Measurements from ENCODE around the gene TMEM117. TPM values are rescaled to one million over a fixed set of nuclear protein-coding genes. Genes with fewer than 3 reads are reported as not detected.

TMEM117 gene
- total and polyA plus RNA-seq, 2 donors from 2014 or later: 5.9 to 6.0 TPM

DNA sequence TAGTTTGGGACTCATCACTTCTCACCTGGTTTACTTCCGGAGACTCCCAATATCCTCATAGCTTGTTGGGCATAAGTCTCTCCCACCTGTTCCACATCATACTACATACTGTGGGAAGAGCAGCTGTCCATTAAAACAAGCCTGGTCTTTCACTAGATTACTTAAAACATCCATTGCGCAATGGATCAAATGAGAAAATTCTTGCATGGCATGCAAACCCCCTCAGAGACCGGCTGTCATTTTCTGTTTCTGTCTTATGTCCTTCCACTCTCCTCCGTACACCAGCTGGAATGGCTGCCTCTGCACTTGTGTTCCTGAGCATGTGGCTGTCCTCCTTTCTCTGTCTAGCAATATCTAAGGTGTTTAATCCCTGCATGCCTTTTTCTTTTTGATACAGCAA, 265.6 kb downstream of the TMEM117 start:
- H3K9me3 ChIP-seq (ENCODE audit: control insufficient read depth in 2 of 3, insufficient read depth in 1 of 3, low read length in 3 of 3): no peaks in the 10 kb centered on the region
- no peak for DNase-seq
- FAIRE-seq: no peak
- intact Hi-C loops (cut with DNase I): no loop called here
- no peak overlapping the region for H3K27ac ChIP-seq (ENCODE audit: low read depth in 2 of 2, low read length in 2 of 2)
- no peak overlapping the region for H3K4me3 ChIP-seq (ENCODE audit: low read length in 3 of 3)
- TF ChIP-seq, protein P1, sequence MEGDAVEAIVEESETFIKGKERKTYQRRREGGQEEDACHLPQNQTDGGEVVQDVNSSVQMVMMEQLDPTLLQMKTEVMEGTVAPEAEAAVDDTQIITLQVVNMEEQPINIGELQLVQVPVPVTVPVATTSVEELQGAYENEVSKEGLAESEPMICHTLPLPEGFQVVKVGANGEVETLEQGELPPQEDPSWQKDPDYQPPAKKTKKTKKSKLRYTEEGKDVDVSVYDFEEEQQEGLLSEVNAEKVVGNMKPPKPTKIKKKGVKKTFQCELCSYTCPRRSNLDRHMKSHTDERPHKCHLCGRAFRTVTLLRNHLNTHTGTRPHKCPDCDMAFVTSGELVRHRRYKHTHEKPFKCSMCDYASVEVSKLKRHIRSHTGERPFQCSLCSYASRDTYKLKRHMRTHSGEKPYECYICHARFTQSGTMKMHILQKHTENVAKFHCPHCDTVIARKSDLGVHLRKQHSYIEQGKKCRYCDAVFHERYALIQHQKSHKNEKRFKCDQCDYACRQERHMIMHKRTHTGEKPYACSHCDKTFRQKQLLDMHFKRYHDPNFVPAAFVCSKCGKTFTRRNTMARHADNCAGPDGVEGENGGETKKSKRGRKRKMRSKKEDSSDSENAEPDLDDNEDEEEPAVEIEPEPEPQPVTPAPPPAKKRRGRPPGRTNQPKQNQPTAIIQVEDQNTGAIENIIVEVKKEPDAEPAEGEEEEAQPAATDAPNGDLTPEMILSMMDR (IDR thresholded peaks at IDR 0.05; ENCODE audit: borderline replicate concordance, extremely low read depth, insufficient read depth): no peak
- H3K4me1 ChIP-seq (ENCODE audit: control insufficient read depth in 2 of 3, insufficient read depth in 2 of 3, low read depth in 1 of 3, low read length in 3 of 3): no peaks in the 10 kb centered on the region
- no peak overlapping the region for H3K9ac ChIP-seq (ENCODE audit: low read length in 3 of 3)
- H3K36me3 ChIP-seq (ENCODE audit: control insufficient read depth in 2 of 3, insufficient read depth in 3 of 3, low read length in 3 of 3): no peaks in the 10 kb centered on the region
- no peaks in the 10 kb centered on the region for H3K27me3 ChIP-seq (ENCODE audit: control insufficient read depth, insufficient read depth, low read length)

DNA sequence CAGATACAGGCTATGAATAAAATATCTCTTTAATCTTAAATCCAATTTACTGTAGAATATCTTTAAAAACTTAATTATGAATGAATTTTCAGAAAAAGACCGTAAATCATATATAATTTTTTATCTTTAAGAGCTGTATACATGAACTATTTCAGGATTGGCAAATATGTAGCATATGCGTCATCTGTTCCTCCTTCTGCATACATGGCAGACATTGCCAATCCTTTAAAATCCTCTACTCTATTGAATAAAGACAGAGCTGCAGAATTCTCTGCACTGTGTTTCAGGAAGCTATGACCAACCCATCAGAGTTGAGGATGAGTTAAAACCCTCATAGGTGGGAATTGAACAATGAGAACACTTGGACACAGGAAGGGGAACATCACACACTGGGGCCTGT, 279.0 kb downstream of the TMEM117 start:
- no peak overlapping the region for H3K4me3 ChIP-seq (ENCODE audit: low read length in 3 of 3)
- no peaks in the 10 kb centered on the region for H3K36me3 ChIP-seq (ENCODE audit: control insufficient read depth in 2 of 3, insufficient read depth in 3 of 3, low read length in 3 of 3)
- FAIRE-seq (no peak), DNase-seq (no peak)
- no peaks in the 10 kb centered on the region for H3K9me3 ChIP-seq (ENCODE audit: control insufficient read depth in 2 of 3, insufficient read depth in 1 of 3, low read length in 3 of 3)
- no peaks in the 10 kb centered on the region for H3K4me1 ChIP-seq (ENCODE audit: control insufficient read depth in 2 of 3, insufficient read depth in 2 of 3, low read depth in 1 of 3, low read length in 3 of 3)
- no peaks in the 10 kb centered on the region for H3K27me3 ChIP-seq (ENCODE audit: control insufficient read depth, insufficient read depth, low read length)
- intact Hi-C loops (cut with DNase I): no loop called here
- TF ChIP-seq, protein P1 (IDR thresholded peaks at IDR 0.05; ENCODE audit: borderline replicate concordance, extremely low read depth, insufficient read depth): no peak
- H3K27ac ChIP-seq (ENCODE audit: low read depth in 2 of 2, low read length in 2 of 2): no peak overlapping the region
- no peak overlapping the region for H3K9ac ChIP-seq (ENCODE audit: low read length in 3 of 3)

DNA sequence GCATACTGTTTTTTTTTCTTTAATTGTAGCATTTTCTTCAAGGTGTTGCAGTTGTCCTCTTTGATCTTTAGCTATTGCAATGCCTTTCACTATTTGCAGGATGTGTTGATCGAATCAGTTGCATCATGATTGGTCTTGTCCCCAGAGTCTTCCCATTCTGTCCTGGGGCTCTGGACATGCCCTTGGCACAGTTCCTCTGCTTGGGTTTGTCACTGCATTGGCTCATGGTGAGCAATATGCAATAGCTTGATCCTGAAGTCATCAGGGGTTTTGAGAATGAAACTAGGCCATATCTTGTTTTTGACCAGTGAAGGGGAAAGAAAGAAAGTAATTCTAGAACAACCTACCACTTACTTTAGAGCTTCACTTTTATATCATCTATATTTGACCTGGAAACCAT, 281.5 kb downstream of the TMEM117 start:
- H3K27me3 ChIP-seq (ENCODE audit: control insufficient read depth, insufficient read depth, low read length): no peaks in the 10 kb centered on the region
- no peaks in the 10 kb centered on the region for H3K9me3 ChIP-seq (ENCODE audit: control insufficient read depth in 2 of 3, insufficient read depth in 1 of 3, low read length in 3 of 3)
- intact Hi-C loops (cut with DNase I): no loop called here
- TF ChIP-seq, protein P1 (IDR thresholded peaks at IDR 0.05; ENCODE audit: borderline replicate concordance, extremely low read depth, insufficient read depth): no peak
- no peak overlapping the region for H3K27ac ChIP-seq (ENCODE audit: low read depth in 2 of 2, low read length in 2 of 2)
- no peak for DNase-seq
- H3K36me3 ChIP-seq (ENCODE audit: control insufficient read depth in 2 of 3, insufficient read depth in 3 of 3, low read length in 3 of 3): no peaks in the 10 kb centered on the region
- H3K4me3 ChIP-seq (ENCODE audit: low read length in 3 of 3): no peak overlapping the region
- H3K4me1 ChIP-seq (ENCODE audit: control insufficient read depth in 2 of 3, insufficient read depth in 2 of 3, low read depth in 1 of 3, low read length in 3 of 3): no peaks in the 10 kb centered on the region
- H3K9ac ChIP-seq (ENCODE audit: low read length in 3 of 3): no peak overlapping the region
- FAIRE-seq: no peak

DNA sequence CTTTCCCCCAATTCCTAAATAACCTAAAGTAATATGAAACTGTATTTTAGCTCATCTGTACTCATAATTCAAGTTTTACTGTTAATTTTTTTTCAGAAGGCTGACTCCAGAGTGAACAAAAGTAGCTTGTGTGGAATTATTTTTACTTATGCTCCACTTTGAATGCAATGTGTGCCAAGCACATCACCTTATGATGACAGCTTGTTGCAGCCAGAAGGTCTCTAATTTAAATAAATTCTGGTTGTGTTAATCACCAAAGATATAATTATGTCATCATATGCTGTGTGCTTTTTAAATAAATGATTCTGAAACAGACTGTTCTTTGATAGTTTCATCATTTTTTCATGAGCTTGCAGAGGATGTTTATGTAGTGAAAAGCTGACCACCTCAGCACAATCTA, 283.1 kb downstream of the TMEM117 start:
- intact Hi-C loops (cut with DNase I): no loop called here
- no peaks in the 10 kb centered on the region for H3K9me3 ChIP-seq (ENCODE audit: control insufficient read depth in 2 of 3, insufficient read depth in 1 of 3, low read length in 3 of 3)
- no peaks in the 10 kb centered on the region for H3K27me3 ChIP-seq (ENCODE audit: control insufficient read depth, insufficient read depth, low read length)
- no peak overlapping the region for H3K9ac ChIP-seq (ENCODE audit: low read length in 3 of 3)
- DNase-seq (no peak), FAIRE-seq (no peak)
- H3K27ac ChIP-seq (ENCODE audit: low read depth in 2 of 2, low read length in 2 of 2): no peak overlapping the region
- H3K36me3 ChIP-seq (ENCODE audit: control insufficient read depth in 2 of 3, insufficient read depth in 3 of 3, low read length in 3 of 3): no peaks in the 10 kb centered on the region
- no peaks in the 10 kb centered on the region for H3K4me1 ChIP-seq (ENCODE audit: control insufficient read depth in 2 of 3, insufficient read depth in 2 of 3, low read depth in 1 of 3, low read length in 3 of 3)
- TF ChIP-seq, protein P1 (IDR thresholded peaks at IDR 0.05; ENCODE audit: borderline replicate concordance, extremely low read depth, insufficient read depth): no peak
- H3K4me3 ChIP-seq (ENCODE audit: low read length in 3 of 3): no peak overlapping the region

Data from kidney (tissue), 14 donors.